Suprapubic skin (tissue), 4 donors: ENCODE results near the gene ECI1. TPM values are rescaled to one million over a fixed set of nuclear protein-coding genes. Genes with fewer than 3 reads are reported as not detected.

Experiments
- DNase-seq, 2 donors: peaks; one replicate each; pipeline ENCODE4 v3.0.0-alpha.2; 2019; ENCODE audit warnings: low spot score in 2 of 2
- H3K27ac ChIP-seq: fragments of 200-600 bp; sonication (generic); one replicate; pipeline ENCODE4 v1.5.1; 2019
- H3K27me3 ChIP-seq: fragments of 200-600 bp; sonication (generic); one replicate; pipeline ENCODE4 v1.5.1; 2019
- H3K36me3 ChIP-seq: fragments of 200-600 bp; sonication (generic); one replicate; pipeline ENCODE4 v1.5.1; 2019
- H3K4me1 ChIP-seq: fragments of 200-600 bp; sonication (generic); one replicate; pipeline ENCODE4 v1.5.1; 2019
- H3K4me3 ChIP-seq: fragments of 200-600 bp; sonication (generic); one replicate; pipeline ENCODE4 v1.5.1; 2019; ENCODE audit warnings: mild to moderate bottlenecking
- H3K9me3 ChIP-seq: fragments of 200-600 bp; sonication (generic); one replicate; pipeline ENCODE4 v1.5.1; 2019
- CTCF ChIP-seq, 2 donors: fragments of 200-600 bp in 1 of 2; fragments of 450-650 bp in 1 of 2; sonication (generic) in 1 of 2; IDR thresholded peaks; one replicate each; pipeline ENCODE4 v1.5.1; 2016 to 2019; ENCODE audit warnings: antibody characterized with exemption in 2 of 2, mild to moderate bottlenecking in 1 of 2, moderate library complexity in 1 of 2
- EP300 ChIP-seq: sonication (generic); formaldehyde crosslinking; IDR thresholded peaks from one replicate; pipeline ENCODE4 v1.6.1; 2017; ENCODE audit warnings: antibody characterized with exemption
- POLR2A ChIP-seq, 2 donors: fragments of 450-650 bp; IDR thresholded peaks; one replicate each; pipeline ENCODE4 v1.6.1; 2017; ENCODE audit warnings: antibody characterized with exemption in 2 of 2, mild to moderate bottlenecking in 2 of 2, moderate library complexity in 2 of 2
- POLR2AphosphoS5 ChIP-seq, 3 donors: sonication (generic); formaldehyde crosslinking; IDR thresholded peaks; one replicate each; pipeline ENCODE4 v1.6.1; 2017; ENCODE audit warnings: antibody characterized with exemption in 3 of 3
- WGBS: methylation state at CpG from one replicate; pipeline ENCODE4 v1.1.5; 2018; 5-methylcytosine and 5-hydroxymethylcytosine counted together
- total RNA-seq, 4 donors: library from RNA; depleted of rRNA; stranded (reverse); fragments of >200 nt; gene quantifications; one replicate each; pipeline ENCODE4 v1.1.0, GENCODE V29; 2016

ECI1 gene
- total RNA-seq, 4 donors from 2014 or later: 28.4 to 65.3 (median 47.2) TPM

GRCh38 chr16:2208308-2208707, 43.1 kb downstream of the ECI1 start:
- Histone ChIP-seq H3K4me1 (peaks cover 36% of the 10 kb centered on the region), H3K9me3 (no peaks in the 10 kb centered on the region), H3K27ac (no peak overlapping the region), H3K27me3 (no peaks in the 10 kb centered on the region), H3K4me3 (no peak overlapping the region), H3K36me3 (peaks cover 34% of the 10 kb centered on the region)
- 85% methylated on average over 11 of the region's 23 CpGs for WGBS
- DNase-seq: no peak
- TF ChIP-seq POLR2AphosphoS5 (IDR thresholded peaks at IDR 0.05) (no peak), CTCF (IDR thresholded peaks at IDR 0.05) (no peak), POLR2A (IDR thresholded peaks at IDR 0.05) (no peak), EP300 (no peak)

- WGBS: 85% methylated on average over 5 of the region's 9 CpGs
- peaks cover 32% of the 10 kb centered on the region for H3K4me1 ChIP-seq
- no peaks in the 10 kb centered on the region for H3K27me3 ChIP-seq
- no peak for TF ChIP-seq POLR2A (IDR thresholded peaks at IDR 0.05)
- no peak for TF ChIP-seq EP300
- no peak for TF ChIP-seq POLR2AphosphoS5 (IDR thresholded peaks at IDR 0.05)
- no peak for TF ChIP-seq CTCF (IDR thresholded peaks at IDR 0.05)
- H3K36me3 ChIP-seq: peaks cover 34% of the 10 kb centered on the region
- no peak overlapping the region for H3K4me3 ChIP-seq
- DNase-seq: no peak
- no peak overlapping the region for H3K27ac ChIP-seq
- H3K9me3 ChIP-seq: no peaks in the 10 kb centered on the region
Observed at GRCh38 chr16:2207872-2208271, 43.5 kb downstream of the ECI1 start.

- Histone ChIP-seq H3K27ac (no peak overlapping the region), H3K4me1 (peaks cover 22% of the 10 kb centered on the region), H3K9me3 (no peaks in the 10 kb centered on the region), H3K36me3 (peaks cover 34% of the 10 kb centered on the region), H3K4me3 (no peak overlapping the region), H3K27me3 (no peaks in the 10 kb centered on the region)
- 92% methylated on average over 16 of the region's 23 CpGs for WGBS
- TF ChIP-seq POLR2A (IDR thresholded peaks at IDR 0.05) (no peak), POLR2AphosphoS5 (IDR thresholded peaks at IDR 0.05) (no peak)
- no peak for DNase-seq
Observed at GRCh38 chr16:2206780-2207433, 44.5 kb downstream of the ECI1 start.

- H3K4me3 ChIP-seq: peak overlapping the region; percentile 79
- 76% methylated on average over 11 of the region's 18 CpGs for WGBS
- H3K27ac ChIP-seq: no peak overlapping the region
- peaks cover 34% of the 10 kb centered on the region for H3K36me3 ChIP-seq
- H3K27me3 ChIP-seq: no peaks in the 10 kb centered on the region
- TF ChIP-seq POLR2AphosphoS5 (IDR thresholded peaks at IDR 0.05) (no peak), CTCF (IDR thresholded peaks at IDR 0.05) (no peak), EP300 (no peak), POLR2A (IDR thresholded peaks at IDR 0.05) (no peak)
- no peaks in the 10 kb centered on the region for H3K9me3 ChIP-seq
- peaks cover 19% of the 10 kb centered on the region for H3K4me1 ChIP-seq
- no peak for DNase-seq
Observed at GRCh38 chr16:2206420-2206779, 45.0 kb downstream of the ECI1 start.

GRCh38 chr16:2205967-2206313, 45.4 kb downstream of the ECI1 start:
- Histone ChIP-seq H3K36me3 (peaks cover 34% of the 10 kb centered on the region), H3K27me3 (no peaks in the 10 kb centered on the region), H3K27ac (peak overlapping the region; percentile 93), H3K9me3 (no peaks in the 10 kb centered on the region), H3K4me3 (peak overlapping the region; percentile 79), H3K4me1 (peaks cover 19% of the 10 kb centered on the region)
- TF ChIP-seq CTCF (IDR thresholded peaks at IDR 0.05) (no peak), POLR2AphosphoS5 (IDR thresholded peaks at IDR 0.05) (no peak), POLR2A (IDR thresholded peaks at IDR 0.05) (no peak), EP300 (no peak)
- 19% methylated on average over 8 of the region's 16 CpGs for WGBS
- DNase-seq: no peak
